Liver (tissue), 9 donors: ENCODE measurements around the gene MDC1. TPM values are rescaled to one million over a fixed set of nuclear protein-coding genes. Genes with fewer than 3 reads are reported as not detected.

Source experiments
- DNase-seq: peaks from one replicate; pipeline ENCODE4 v3.0.0-alpha.2; 2017; ENCODE audit warnings: low spot score
- H3K27ac ChIP-seq, 2 donors: one replicate each; pipeline ENCODE4 v1.7.0; 2013; ENCODE audit warnings: inconsistent platforms in 2 of 2, low read length in 2 of 2, control low read depth in 1 of 2, low read depth in 1 of 2, mild to moderate bottlenecking in 1 of 2
- H3K27me3 ChIP-seq, 4 donors: one replicate each; pipeline versions ENCODE4 v1.6.1 to v1.7.0; 2013; ENCODE audit warnings: low read length in 3 of 4, inconsistent platforms in 1 of 4, mild to moderate bottlenecking in 1 of 4, moderate library complexity in 1 of 4; ENCODE audit not compliant: control insufficient read depth in 4 of 4, insufficient read depth in 4 of 4
- H3K36me3 ChIP-seq, 4 donors: one replicate each; pipeline versions ENCODE4 v1.6.1 to v1.7.0; 2013; ENCODE audit warnings: low read length in 3 of 4, mild to moderate bottlenecking in 3 of 4, low read depth in 1 of 4, moderate library complexity in 1 of 4; ENCODE audit not compliant: control insufficient read depth in 4 of 4, insufficient read depth in 3 of 4
- H3K4me1 ChIP-seq, 4 donors: one replicate each; pipeline versions ENCODE4 v1.6.1 to v1.7.0; 2013; ENCODE audit warnings: low read length in 3 of 4, mild to moderate bottlenecking in 3 of 4, moderate library complexity in 1 of 4; ENCODE audit not compliant: control insufficient read depth in 4 of 4, insufficient read depth in 4 of 4
- H3K4me3 ChIP-seq, 3 donors: one replicate each; pipeline versions ENCODE4 v1.6.1 to v1.7.0; 2013; ENCODE audit warnings: low read length in 3 of 3, control low read depth in 1 of 3, low read depth in 1 of 3, mild to moderate bottlenecking in 1 of 3
- H3K9ac ChIP-seq, 2 donors: one replicate each; pipeline ENCODE4 v1.7.0; 2013; ENCODE audit warnings: low read length in 2 of 2, mild to moderate bottlenecking in 2 of 2, moderate library complexity in 2 of 2, control low read depth in 1 of 2, low read depth in 1 of 2
- H3K9me3 ChIP-seq, 4 donors: one replicate each; pipeline versions ENCODE4 v1.6.1 to v1.7.0; 2013; ENCODE audit warnings: low read length in 3 of 4; ENCODE audit not compliant: control insufficient read depth in 4 of 4
- EGR1 ChIP-seq, 2 donors: IDR thresholded peaks; 2 replicates each; pipeline ENCODE4 v1.6.1; 2016 to 2018; ENCODE audit warnings: antibody characterized with exemption in 2 of 2, low read depth in 2 of 2
- FOXA1 ChIP-seq: IDR thresholded peaks from 2 replicates; pipeline ENCODE4 v1.6.1; 2016; ENCODE audit warnings: antibody characterized with exemption
- FOXA2 ChIP-seq: IDR thresholded peaks from 2 replicates; pipeline ENCODE4 v1.6.1; 2016; ENCODE audit warnings: antibody characterized with exemption
- GABPA ChIP-seq, 2 donors: IDR thresholded peaks in 1 of 2; conservative IDR thresholded peaks in 1 of 2; 2 replicates each; pipeline ENCODE4 v1.6.1; 2016; ENCODE audit warnings: antibody characterized with exemption in 2 of 2, mild to moderate bottlenecking in 1 of 2, moderate library complexity in 1 of 2
- HNF4A ChIP-seq, 2 donors: conservative IDR thresholded peaks; 2 replicates each; pipeline ENCODE4 v1.6.1; 2016; ENCODE audit warnings: antibody characterized with exemption in 2 of 2, mild to moderate bottlenecking in 2 of 2
- HNF4G ChIP-seq: IDR thresholded peaks from 2 replicates; pipeline ENCODE4 v1.6.1; 2016; ENCODE audit warnings: antibody characterized with exemption
- JUND ChIP-seq, 2 donors: IDR thresholded peaks; 2 replicates each; pipeline ENCODE4 v1.6.1; 2016; ENCODE audit warnings: antibody characterized with exemption in 2 of 2
- NR2F2 ChIP-seq: IDR thresholded peaks from 2 replicates; pipeline ENCODE4 v1.6.1; 2016; ENCODE audit warnings: antibody characterized with exemption
- RAD21 ChIP-seq, 2 donors: IDR thresholded peaks; 2 replicates each; pipeline ENCODE4 v1.6.1; 2016; ENCODE audit warnings: antibody characterized with exemption in 2 of 2, mild to moderate bottlenecking in 2 of 2
- REST ChIP-seq: IDR thresholded peaks from 2 replicates; pipeline ENCODE4 v1.6.1; 2016; ENCODE audit warnings: antibody characterized with exemption, mild to moderate bottlenecking
- RXRA ChIP-seq, 2 donors: IDR thresholded peaks; 2 replicates each; pipeline ENCODE4 v1.6.1; 2017 to 2018; ENCODE audit warnings: antibody characterized with exemption in 2 of 2, mild to moderate bottlenecking in 1 of 2
- SP1 ChIP-seq: IDR thresholded peaks from 2 replicates; pipeline ENCODE4 v1.6.1; 2018; ENCODE audit warnings: antibody characterized with exemption, mild to moderate bottlenecking
- TAF1 ChIP-seq: conservative IDR thresholded peaks from 2 replicates; pipeline ENCODE4 v1.6.1; 2016; ENCODE audit warnings: antibody characterized with exemption, mild to moderate bottlenecking
- YY1 ChIP-seq: IDR thresholded peaks from 2 replicates; pipeline ENCODE4 v1.6.1; 2016; ENCODE audit warnings: antibody characterized with exemption, mild to moderate bottlenecking
- WGBS: extraction: QIAGEN DNeasy Blood & Tissue Kit; methylation state at CpG from one replicate; pipeline ENCODE4 v1.1.7; 2013; 5-methylcytosine and 5-hydroxymethylcytosine counted together
- polyA plus RNA-seq, 2 donors: library from polyadenylated mRNA; stranded (reverse) in 1 of 2; unstranded in 1 of 2; fragments of 200-250 nt in 1 of 2; fragments of >200 nt in 1 of 2; fragmentation: Nextera tagmentation in 1 of 2; extraction: Ambion mirVana in 1 of 2; gene quantifications; one replicate each; pipeline versions ENCODE4 v1.2.1 to v1.2.3, GENCODE V29; 2013 to 2015
- total RNA-seq, 2 donors: library from RNA; depleted of rRNA; stranded (reverse); fragments of >200 nt; gene quantifications; one replicate each; pipeline ENCODE4 v1.2.3, GENCODE V29; 2014
- TF ChIP-seq, protein P1 (sequence below): fragments of 150-350 bp; IDR thresholded peaks from 2 replicates; pipeline ENCODE4 v1.5.1; 2017; ENCODE audit warnings: improper control_type of control experiment, low read depth, low read length; ENCODE audit not compliant: missing input control
- TF ChIP-seq, protein P2 (sequence below): IDR thresholded peaks from 2 replicates; pipeline ENCODE4 v1.6.1; 2016; ENCODE audit warnings: antibody characterized with exemption
- TF ChIP-seq, protein P3 (sequence below): IDR thresholded peaks from 2 replicates; pipeline ENCODE4 v1.6.1; 2016; ENCODE audit warnings: antibody characterized with exemption
- TF ChIP-seq, protein P4 (sequence below): IDR thresholded peaks from 2 replicates; pipeline ENCODE4 v1.6.1; 2016; ENCODE audit warnings: antibody characterized with exemption
- donor health status: healthy.
- donor health status: healthy.
- donor health status: healthy.
- donor health status: healthy.
- donor health status: healthy.

MDC1 gene
- total and polyA plus RNA-seq, 4 donors: 5.9 to 15.5 (median 8.4) TPM

GRCh38 chr6:30712441-30712945, 4.6 kb downstream of the MDC1 start:
- 90% methylated on average over 7 of the region's 7 CpGs for WGBS
- no peak overlapping the region for H3K9ac ChIP-seq
- H3K27me3 ChIP-seq: no peaks in the 10 kb centered on the region
- no peak overlapping the region for H3K4me3 ChIP-seq
- H3K9me3 ChIP-seq: no peaks in the 10 kb centered on the region
- H3K36me3 ChIP-seq: peaks cover 2 to 32% (median 23%) of the 10 kb centered on the region in 4 donors
- TF ChIP-seq JUND (IDR thresholded peaks at IDR 0.05) (no peak), RAD21 (IDR thresholded peaks at IDR 0.05) (no peak), NR2F2 (no peak), GABPA (IDR thresholded peaks at IDR 0.05 in 1 of 2, conservative IDR thresholded peaks at IDR 0.05 in 1 of 2) (no peak), HNF4G (no peak), FOXA1 (no peak), RXRA (IDR thresholded peaks at IDR 0.05) (no peak), YY1 (no peak), HNF4A (conservative IDR thresholded peaks at IDR 0.05) (no peak), EGR1 (IDR thresholded peaks at IDR 0.05; ENCODE audit: low read depth in 2 of 2) (no peak), REST (no peak), FOXA2 (no peak), SP1 (no peak), TAF1 (no peak)
- TF ChIP-seq, protein P1, sequence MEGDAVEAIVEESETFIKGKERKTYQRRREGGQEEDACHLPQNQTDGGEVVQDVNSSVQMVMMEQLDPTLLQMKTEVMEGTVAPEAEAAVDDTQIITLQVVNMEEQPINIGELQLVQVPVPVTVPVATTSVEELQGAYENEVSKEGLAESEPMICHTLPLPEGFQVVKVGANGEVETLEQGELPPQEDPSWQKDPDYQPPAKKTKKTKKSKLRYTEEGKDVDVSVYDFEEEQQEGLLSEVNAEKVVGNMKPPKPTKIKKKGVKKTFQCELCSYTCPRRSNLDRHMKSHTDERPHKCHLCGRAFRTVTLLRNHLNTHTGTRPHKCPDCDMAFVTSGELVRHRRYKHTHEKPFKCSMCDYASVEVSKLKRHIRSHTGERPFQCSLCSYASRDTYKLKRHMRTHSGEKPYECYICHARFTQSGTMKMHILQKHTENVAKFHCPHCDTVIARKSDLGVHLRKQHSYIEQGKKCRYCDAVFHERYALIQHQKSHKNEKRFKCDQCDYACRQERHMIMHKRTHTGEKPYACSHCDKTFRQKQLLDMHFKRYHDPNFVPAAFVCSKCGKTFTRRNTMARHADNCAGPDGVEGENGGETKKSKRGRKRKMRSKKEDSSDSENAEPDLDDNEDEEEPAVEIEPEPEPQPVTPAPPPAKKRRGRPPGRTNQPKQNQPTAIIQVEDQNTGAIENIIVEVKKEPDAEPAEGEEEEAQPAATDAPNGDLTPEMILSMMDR: no peak
- TF ChIP-seq, protein P2, sequence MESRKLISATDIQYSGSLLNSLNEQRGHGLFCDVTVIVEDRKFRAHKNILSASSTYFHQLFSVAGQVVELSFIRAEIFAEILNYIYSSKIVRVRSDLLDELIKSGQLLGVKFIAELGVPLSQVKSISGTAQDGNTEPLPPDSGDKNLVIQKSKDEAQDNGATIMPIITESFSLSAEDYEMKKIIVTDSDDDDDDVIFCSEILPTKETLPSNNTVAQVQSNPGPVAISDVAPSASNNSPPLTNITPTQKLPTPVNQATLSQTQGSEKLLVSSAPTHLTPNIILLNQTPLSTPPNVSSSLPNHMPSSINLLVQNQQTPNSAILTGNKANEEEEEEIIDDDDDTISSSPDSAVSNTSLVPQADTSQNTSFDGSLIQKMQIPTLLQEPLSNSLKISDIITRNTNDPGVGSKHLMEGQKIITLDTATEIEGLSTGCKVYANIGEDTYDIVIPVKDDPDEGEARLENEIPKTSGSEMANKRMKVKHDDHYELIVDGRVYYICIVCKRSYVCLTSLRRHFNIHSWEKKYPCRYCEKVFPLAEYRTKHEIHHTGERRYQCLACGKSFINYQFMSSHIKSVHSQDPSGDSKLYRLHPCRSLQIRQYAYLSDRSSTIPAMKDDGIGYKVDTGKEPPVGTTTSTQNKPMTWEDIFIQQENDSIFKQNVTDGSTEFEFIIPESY: no peak
- TF ChIP-seq, protein P3, sequence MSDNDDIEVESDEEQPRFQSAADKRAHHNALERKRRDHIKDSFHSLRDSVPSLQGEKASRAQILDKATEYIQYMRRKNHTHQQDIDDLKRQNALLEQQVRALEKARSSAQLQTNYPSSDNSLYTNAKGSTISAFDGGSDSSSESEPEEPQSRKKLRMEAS: no peak
- TF ChIP-seq, protein P4, sequence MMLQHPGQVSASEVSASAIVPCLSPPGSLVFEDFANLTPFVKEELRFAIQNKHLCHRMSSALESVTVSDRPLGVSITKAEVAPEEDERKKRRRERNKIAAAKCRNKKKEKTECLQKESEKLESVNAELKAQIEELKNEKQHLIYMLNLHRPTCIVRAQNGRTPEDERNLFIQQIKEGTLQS: no peak
- H3K27ac ChIP-seq: no peak overlapping the region
- peaks cover 9 to 36% (median 20%) of the 10 kb centered on the region in 4 donors for H3K4me1 ChIP-seq
- DNase-seq: no peak
